HuH-7.5 (cell line): Measurements from ENCODE around the gene IRF1.
"Not testable (repeated sequence)": the region's sequence is repeated elsewhere in the genome, so short reads cannot be mapped to it uniquely, and the experiment has no call there.

Experiments used
- DNase-seq: peaks from one replicate; pipeline ENCODE4 v3.0.0; 2011; ENCODE audit warnings: low spot score

Gene IRF1, protein sequence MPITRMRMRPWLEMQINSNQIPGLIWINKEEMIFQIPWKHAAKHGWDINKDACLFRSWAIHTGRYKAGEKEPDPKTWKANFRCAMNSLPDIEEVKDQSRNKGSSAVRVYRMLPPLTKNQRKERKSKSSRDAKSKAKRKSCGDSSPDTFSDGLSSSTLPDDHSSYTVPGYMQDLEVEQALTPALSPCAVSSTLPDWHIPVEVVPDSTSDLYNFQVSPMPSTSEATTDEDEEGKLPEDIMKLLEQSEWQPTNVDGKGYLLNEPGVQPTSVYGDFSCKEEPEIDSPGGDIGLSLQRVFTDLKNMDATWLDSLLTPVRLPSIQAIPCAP

DNA sequence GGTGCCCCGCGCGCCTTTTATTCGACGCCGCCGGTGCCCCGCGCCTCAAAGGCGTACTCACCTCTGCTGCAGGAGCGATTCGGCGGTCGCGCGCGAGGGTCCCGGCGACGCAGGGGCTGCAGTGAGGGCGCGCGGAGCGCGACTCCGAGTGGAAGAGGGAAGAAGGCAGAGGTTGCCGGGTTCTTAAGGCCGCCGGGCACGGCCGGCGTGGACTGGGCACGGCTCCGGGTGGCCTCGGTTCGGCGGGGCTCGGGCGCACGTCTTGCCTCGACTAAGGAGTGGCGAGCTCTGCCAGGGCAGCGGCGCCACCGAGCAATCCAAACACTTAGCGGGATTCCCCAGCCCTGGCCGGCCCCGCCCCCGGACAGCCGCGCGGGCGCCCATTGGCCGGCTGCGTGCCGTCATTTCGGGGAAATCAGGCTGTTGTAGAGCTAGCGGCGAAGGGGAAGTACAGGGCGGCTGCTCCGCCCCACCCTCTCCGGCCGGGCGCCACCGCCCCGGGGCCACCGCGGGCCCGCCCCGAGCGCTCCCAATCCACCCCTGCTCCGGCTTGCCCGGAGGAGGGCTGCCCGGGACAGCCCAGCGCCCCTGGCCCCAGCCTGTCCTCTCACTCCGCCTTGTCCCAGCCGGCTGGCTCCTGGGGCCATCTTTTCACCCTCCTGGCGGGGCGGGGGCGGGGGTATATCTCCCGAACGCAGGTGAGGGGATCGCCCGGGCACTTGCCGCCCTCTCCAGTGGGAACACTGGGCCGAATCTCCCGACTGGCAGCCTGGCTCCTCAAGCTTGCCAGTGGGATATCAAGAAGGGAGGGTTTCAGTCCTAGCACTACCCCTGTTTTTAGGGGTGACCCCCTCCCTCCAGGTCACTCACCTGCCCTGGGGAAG lies at the start of gene IRF1:
Gene IRF1 (minus strand): TSS at position 290 of the 884 bp plus-strand sequence. CDS start 1,295 bp downstream, outside the sequence.
- peak; percentile 96 for DNase-seq

DNA sequence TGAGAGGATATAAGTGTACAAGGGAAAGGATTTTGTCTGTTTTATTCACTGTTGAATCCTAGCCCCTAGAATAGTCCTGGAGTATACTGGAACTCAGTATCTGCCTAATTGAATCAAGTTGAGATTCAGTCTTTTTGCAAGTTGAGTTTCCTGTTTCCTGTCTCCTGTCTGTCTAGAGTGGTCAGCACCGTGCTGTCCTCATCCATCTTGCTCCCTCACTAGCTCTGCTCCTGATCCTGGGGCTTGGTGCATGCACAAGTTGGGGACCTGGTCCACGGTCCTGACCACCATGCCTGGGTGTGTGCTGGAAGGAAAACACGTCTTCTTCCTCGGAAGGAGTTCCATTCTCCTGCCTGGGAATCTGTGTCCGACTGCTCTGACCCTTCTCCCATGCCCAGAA lies 49.6 kb upstream of the IRF1 start:
- DNase-seq, result no peak

DNA sequence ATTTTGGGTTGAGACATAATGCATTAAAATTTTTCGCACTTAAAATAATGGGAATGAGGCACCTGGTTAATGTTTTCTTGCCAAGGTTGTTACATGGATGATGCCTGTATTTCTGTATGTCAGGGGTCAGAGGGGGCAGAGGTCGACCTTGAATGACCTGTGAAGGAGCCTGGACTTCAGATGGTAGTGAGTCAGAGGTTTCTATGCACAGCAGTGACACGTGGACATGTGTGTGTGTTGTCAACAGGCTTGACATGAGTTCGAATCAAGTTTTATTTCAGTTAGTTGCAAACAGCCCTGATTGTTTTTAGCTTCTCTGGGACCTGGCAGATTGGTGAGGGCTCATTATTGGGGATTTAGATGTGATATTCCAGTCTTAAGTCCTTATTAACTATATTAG lies 49.1 kb upstream of the IRF1 start:
- DNase-seq, result no peak

DNA sequence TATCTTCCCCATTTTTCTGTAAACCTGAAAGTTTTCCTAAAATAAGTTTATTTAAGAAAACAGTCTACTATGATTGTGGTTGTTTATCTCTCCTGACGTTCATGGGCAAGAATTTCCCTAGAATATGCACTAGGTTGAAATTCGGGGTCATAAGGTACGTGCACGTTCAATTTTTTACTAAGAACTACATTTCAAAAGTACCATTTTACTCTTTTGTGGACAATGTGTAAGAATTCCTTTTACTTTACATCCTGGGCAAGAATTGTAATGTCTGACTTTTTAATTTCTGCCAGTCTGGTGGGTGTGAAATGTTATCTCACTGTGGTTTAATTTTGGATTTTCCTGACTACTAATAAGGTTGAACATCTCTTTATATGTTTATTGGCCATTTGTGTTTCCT lies 40.4 kb upstream of the IRF1 start:
- DNase-seq, result no peak

DNA sequence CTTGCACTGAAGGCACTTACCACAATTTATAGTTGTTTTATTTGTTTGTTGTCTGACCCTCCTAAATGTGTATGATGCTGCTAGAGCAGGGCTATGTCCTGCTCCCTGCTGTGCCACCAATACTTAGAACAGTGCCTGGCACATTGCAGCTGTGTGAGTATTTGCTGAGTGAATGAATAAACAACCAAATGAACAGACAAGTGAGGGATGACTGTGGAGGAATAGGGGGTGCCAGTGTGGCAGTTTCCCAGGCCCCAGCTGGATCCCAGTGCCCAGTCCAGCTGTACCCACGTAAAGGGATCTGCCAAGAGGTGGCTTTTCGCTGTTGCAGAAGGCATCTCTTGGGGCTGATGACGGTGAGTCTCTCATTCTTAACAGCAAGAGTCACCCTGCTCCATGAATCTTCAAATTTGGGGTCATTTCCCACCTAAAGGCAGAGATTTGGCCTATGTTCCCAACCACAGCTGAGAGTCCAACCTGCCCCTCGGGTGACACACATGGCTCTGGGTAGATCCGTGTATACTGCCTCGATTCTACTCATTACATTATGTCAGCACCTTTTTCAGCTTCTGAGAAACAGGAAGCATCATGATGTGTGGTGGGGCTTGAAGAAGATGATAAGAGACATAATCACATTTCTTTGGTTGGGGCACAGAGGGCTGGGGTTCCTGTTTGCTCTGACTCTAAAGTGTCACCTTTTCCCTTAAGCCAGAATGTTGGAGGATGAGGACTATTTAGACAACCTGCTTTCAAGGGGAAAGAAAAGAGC lies 38.5 kb upstream of the IRF1 start:
- no peak for DNase-seq

DNA sequence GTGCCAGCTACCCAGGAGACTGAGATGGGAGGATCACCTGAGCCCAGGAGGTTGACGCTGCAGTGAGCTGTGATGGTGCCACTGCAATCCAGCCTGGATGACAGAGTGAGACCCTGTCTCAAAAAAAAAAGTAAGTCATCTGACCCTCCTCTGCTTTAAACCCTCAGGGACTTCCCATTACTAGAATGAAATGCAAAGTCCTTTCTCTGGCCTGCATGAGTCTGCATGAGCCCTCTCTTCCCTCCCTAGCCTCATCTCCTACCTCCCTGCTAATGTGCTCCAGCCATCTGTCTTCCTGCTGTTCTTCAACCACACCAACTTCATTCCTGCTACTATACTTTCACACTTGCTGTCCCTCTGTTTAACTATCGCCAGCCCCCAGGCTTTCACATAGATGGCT lies 37.4 kb upstream of the IRF1 start:
- no peak for DNase-seq

DNA sequence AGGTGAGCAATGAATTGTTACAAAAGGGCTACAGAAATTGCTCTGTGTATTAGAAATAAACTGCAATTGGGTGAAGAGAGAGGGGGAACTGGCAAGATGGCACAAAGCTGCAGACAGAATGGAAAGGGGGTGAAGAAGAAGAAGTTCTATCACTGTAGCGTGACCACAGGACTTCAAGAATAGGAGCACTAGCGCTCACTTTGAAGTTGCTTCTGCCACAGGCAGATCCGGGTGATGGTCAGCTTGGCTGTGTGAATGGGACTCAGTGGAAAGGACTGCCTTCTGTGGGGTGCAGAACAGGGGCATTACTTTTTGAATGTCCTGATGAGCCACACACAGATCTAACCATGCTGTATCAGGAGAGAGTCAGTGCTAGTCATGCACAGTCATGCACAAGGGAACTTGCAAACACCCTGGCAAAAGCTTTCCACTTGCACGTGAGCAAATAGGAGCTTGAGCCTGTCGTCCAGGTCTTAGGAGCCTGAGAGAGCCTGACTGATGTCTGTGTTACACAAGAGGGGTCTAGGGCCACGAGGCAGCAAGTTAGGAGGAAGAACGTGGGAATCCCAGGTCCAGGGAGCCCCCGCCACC lies 36.5 kb upstream of the IRF1 start:
- DNase-seq, result no peak

DNA sequence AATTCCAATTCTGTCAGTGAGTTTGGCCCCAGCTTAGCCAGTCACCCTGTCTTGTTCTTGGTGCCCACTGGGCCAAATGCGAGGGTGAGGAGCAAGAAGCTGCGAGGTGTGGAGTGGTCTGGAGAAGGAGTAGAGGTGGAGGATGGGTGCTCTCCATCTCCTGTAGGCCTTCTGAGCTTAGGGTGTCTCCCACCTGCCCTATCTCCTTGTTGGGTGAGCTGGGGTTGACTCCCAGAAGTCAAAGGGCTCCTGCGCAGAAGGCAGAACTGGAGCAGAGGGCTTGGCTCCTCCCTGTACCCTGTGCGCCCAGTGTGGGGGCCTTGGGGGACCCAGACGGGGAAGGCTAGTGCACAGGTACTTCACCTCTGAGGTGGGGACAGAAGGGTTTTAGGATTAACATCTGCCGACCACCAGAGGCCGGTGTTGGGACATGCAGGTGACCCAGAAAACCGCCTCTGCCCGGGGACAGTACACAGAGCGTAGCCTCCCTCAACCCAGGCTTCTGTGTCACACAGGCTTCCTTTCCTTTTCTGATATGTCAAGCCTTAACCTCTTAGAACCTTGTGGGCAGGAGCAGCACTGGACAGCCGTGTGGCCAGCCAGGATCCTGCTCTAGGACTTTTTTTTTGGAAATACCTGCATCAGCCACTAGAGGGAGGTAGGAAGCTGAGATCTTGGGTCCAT lies 35.9 kb upstream of the IRF1 start:
- peak; percentile 23 for DNase-seq

DNA sequence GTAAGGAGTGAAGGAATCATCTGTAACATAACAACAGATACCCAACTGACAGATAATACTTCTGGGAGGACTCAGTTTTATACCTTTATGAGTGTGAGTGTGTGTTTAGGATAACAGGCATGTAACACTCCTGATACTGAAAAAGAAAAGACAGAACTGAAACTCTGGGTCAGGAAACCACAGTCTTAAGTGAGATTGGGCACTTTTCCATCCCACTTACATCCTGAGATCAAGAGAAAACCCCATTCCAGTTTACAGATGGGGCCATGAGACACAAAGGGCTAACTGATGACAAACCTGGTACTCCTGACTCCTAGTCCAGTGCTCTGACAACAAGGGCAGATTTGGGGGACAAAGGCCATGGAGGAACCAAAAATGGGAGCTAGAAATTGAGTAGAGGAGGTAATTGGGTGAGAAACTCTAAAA lies 34.7 kb upstream of the IRF1 start:
- no peak for DNase-seq

DNA sequence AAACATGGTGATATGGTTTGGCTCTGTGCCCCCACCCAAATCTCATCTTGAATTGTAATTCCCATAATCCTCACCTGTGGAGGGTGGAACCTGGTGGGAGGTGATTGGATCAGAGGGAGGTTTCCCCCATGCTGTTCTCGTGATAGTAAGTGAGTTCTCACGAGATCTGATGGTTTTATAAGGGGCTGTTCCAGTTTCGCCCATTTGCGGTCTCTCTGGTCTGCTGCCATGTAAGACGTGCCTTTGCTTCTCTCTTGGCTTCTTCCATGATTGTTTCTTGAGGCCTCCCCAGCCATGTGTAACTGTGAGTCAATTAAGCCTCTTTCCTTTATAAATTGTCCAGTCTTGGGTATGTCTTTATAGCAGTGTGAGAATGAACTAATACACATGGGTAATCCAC lies 34.3 kb upstream of the IRF1 start:
- DNase-seq, result not testable (repeated sequence)

DNA sequence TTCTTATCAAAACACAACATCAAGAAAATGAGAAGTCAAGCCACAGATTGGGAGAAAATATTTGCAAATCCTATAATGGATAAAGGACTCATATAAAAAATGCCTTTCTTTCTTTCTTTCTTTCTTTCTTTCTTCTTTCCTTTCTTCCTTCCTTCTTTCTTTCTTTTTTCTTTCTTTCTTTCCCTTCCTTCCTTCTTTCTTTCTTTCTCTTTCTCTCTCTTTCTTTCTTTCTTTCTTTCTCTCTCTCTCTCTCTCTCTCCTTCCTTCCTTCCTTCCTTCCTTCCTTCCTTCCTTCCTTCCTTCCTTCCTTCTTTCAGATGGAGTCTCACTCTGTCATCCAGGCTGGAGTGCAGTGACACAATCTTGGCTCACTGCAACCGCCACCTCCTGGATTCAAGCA lies 31.5 kb upstream of the IRF1 start:
- not testable (repeated sequence) for DNase-seq

DNA sequence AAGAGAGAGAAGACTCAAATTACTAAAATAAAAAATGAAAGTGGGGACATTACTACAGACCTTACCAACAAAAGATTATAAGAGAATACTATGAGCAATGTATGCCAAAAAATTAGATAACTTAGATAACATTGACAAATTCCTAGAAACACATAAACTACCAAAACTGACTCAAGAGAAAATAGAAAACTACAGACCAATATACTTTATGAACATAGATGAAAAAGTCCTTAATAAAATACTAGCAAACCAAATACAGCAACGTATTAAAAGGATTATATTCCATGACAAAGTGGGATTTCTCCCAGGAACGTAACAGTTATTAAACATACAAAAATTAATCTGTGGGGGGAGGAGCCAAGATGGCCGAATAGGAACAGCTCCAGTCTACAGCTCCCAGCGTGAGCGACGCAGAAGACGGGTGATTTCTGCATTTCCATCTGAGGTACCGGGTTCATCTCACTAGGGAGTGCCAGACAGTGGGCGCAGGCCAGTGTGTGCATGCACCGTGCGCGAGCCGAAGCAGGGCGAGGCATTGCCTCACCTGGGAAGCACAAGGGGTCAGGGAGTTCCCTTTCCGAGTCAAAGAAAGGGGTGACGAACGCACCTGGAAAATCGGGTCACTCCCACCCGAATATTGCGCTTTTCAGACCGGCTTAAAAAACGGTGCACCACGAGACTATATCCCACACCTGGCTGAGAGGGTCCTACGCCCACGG lies 23.2 kb upstream of the IRF1 start:
- not testable (repeated sequence) for DNase-seq

DNA sequence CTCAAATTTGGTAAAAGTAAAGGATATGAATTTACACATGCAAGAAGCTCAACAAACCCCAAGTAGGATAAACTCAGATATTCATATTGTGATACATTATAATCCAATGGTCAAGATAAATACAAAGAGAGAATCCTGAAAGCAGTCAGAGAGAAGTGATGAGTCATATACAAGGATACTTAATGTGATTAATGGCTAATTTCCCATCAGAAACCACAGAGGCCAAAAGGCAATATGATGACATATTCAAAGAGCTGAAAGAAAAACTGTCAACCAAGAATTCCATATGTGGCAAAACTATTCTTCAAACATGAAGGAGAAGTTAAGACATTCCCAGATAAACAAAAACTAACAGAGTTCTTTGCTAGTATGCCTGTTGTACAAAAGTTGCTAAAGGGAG lies 19.5 kb upstream of the IRF1 start:
- no peak for DNase-seq

DNA sequence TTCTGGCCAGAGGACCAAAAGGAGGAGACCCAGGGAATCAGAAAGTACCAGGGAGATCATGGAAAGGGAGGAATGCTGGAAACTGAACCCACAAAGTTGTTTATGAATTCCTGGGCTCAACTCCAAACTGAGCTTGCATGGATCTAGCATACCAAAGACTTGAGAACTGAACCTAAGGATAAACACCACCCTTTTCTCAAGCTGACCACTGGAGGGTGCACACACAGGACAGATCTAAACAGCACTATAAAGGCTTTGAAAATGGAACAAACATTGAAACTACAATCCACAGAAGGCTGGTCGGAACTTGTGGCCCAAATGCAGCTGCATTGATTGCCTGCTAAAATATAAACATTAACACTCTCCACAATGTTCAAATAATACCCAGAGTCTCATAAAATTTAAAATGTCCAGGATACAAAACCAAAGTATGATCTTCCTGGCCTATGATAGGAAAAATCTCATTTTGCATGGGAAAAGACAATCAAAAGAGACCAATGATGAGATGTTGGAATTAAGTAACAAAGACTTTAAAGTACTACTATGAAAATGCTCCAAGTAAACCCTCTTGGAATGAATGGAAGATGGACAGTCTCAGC lies 15.6 kb upstream of the IRF1 start:
- DNase-seq, result peak; percentile 35

DNA sequence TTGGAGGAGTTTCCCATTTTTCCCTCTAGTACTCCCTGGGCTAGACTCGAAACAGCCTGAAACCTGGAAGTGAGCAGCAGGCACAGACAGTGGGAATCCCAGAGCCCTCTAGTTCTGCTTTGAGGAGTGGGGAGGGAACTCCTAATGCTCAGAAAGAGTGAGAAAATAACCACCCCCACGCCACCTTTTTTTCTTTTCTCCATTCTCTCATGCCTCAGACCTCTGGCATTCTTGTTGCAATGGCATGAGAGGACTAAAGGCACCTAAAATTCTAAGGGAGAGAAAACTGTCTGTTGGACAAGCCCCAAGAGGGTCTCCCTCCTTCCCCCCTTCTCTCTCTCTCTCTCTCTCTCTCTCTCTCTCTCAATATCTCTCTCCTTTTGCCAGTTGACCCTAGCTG lies 15.1 kb upstream of the IRF1 start:
- no peak for DNase-seq

DNA sequence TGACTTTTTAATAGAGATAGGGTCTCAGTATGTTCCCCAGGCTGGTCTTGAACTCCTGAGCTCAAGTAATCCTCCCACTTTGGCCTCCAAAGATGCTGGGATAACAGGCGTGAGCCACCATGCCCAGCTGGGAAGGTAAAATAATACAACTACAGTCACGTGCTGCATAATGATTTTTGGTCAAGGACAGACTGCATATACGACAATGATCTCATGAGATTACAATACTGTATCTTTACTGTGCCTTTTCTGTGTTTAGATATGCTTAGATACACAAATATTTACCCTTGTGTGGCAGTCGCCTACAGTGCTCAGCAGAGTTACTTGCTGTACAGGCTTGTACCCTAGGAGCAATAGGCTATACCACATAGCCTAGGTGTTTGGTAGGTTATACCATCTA lies 14.2 kb upstream of the IRF1 start:
- DNase-seq, result no peak

DNA sequence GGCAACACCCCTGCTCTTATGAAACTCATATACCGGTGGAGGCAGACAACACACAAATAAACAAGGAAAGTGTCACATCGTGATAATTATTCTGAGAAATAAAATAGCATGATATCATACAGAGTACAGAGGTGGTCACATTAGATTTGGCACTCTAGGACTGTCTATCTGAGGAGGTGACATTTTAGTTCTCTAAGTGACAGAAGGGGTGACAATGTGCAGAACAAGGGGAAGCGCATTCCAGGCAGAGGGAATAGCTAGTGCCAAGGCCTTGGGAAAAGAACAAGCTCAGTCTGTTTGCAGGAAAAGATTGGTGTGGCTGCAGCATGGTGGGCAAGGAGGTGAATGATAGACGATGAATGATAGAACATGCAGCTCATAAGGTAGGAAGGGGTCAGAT lies 12.7 kb upstream of the IRF1 start:
- no peak for DNase-seq

DNA sequence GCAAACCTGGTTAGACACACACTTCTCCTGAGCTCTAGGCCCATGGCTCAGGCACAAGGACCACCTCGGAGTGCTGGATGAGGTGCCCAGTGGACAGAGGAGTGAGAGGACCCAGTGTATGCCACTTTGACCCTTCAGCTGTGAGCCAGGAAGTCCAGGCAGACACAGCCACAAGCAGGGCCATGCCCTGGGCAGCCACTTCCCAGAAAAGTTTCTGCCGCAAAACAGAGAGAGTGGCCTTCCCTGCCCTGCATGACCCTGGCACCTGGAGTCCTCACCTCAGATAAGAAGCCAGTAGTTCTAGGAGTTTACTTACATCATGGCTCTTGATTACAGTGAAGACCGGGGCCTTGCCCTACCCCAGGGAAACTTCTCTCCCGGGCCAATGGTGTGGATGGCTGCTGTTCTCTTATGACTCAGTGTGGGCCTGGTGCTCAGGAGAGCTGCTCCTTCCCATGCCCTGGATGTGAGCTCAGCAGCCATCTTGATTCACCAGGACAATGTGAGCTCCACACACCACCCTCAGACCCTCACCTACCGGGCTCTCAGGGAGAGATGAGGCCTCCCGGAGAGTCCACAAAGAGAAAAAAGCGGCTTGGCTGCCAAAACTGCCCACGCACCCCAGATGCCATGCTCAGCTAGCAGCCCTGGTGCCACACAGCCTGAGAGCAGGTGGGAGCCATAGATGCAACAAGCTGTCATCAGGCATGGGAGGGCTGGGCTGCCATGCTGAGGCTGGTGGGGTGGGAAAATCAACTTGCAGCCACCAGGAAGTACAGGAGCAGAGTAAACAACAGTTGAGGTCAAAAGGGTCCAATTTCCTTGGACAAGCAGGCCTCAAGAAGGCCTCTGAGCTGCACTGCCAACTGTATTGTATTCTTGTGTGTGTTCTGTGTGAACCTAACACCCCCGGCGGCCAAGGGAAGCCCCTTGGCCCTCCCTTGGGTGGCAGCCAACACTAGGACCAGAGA lies 11.7 kb upstream of the IRF1 start:
- no peak for DNase-seq

DNA sequence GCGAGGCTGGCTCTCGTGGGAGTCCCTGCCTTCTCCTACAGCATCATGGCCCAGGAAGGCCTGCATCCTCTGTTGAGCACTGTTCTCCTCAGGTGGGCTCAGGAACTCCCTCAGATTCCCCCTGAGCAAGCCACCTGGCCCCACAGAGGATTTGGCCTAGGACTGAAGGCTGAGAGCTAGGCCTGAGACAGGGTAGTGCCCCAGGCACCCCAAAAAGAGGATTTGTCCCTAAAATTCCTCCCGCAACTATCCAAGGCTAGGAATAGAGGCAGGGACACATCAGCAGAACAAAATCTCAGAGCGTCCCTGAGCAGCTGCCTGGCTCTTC lies 11.0 kb upstream of the IRF1 start:
- DNase-seq, result no peak
